HG02763 (cell line): Measurements from ENCODE around the gene ACSL5.

Experiments used
- ATAC-seq: cut with Tn5 transposase; IDR thresholded peaks from one replicate; pipeline ENCODE4 v1.9.1; 2021; ENCODE audit warnings: mild to moderate bottlenecking, moderate library complexity; ENCODE audit not compliant: unreplicated experiment

Gene ACSL5, protein sequence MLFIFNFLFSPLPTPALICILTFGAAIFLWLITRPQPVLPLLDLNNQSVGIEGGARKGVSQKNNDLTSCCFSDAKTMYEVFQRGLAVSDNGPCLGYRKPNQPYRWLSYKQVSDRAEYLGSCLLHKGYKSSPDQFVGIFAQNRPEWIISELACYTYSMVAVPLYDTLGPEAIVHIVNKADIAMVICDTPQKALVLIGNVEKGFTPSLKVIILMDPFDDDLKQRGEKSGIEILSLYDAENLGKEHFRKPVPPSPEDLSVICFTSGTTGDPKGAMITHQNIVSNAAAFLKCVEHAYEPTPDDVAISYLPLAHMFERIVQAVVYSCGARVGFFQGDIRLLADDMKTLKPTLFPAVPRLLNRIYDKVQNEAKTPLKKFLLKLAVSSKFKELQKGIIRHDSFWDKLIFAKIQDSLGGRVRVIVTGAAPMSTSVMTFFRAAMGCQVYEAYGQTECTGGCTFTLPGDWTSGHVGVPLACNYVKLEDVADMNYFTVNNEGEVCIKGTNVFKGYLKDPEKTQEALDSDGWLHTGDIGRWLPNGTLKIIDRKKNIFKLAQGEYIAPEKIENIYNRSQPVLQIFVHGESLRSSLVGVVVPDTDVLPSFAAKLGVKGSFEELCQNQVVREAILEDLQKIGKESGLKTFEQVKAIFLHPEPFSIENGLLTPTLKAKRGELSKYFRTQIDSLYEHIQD

DNA sequence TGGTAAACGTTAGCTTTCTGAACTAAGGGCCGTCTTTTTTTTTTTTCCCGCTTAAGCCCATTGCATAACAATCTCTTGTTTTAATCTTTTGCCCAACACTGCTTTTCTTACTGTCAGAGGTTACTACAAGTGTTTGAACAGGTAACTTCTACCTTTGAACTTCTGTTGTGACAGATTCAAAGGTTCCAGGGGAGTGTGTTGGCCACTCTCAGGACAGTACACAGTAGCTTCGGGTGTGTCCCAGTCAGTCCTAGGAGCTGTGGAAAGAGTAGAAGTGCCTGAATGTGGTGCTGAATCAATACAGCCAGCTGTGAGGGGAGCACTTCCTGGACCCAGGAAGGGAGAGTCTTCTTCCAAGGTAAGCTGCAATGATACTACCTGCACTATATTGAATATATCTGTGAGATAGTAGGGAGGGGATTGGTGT, at the start of gene ACSL5:
Gene ACSL5, plus strand, starts transcription at position 205 of the 427 bp plus-strand sequence. CDS start 20,831 bp downstream, outside the sequence.
- no peak for ATAC-seq

DNA sequence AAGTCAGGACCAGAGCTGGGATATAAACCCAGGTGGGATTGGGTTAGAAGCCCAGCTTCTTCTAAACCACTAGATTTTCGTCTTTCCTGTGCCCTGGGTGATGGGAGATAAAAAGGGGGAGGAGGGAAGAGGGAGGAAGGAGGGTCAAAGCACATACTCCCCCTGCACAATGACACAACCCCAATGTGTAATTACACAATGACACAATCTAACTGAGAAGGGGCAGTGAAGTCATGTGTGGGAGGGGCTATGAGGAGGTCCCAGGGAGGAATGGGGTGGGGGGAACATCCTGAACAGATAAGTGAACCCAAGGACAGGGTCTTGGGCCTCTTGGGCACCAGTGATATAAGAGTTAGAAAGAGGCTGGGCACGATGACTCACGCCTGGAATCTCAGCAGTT, 46.2 kb upstream of the ACSL5 start:
- no peak for ATAC-seq

GRCh38 chr10:112330162-112330561, 43.8 kb upstream of the ACSL5 start:
- no peak for ATAC-seq

GRCh38 chr10:112330607-112331160, 43.2 kb upstream of the ACSL5 start:
- no peak for ATAC-seq

- ATAC-seq: no peak
Measured at GRCh38 chr10:112332022-112332421, 41.9 kb upstream of the ACSL5 start.

GRCh38 chr10:112332509-112333228, 41.2 kb upstream of the ACSL5 start:
- no peak for ATAC-seq

GRCh38 chr10:112333452-112333851, 40.5 kb upstream of the ACSL5 start:
- ATAC-seq: no peak

DNA sequence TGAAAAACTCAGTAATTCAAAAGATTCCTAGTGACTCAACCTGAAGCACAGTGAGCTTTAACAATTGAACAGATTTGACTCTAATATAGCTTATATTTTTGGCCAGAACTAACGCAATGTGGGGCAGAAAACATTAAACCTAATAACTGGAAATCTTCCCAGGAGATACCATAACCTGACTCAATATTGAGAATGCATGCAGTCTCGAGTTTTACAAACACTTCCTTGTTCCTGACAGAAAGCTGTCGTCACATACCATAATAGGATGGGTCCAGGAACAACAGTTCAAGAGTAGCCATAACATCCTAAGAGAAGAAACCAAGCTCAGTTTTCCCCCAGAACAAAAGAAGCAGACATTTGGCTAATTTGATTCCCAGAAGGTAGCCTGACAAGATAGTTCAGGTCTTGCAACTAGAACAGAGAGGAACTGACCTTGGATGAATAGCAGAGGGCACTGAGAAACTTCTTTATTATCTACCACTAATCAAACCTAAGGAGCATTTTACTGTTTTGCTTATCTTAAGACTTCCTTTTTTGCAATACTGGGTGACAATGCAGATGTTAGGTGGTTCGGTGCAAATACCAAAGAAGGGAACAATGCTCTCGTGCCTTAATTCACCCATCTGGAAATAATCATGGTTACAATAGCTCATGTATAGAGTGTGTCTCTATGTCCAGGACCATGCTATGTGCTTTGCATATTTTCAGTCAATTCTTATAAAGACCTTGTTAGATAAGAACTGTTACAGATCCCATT, 38.6 kb upstream of the ACSL5 start:
- ATAC-seq: no peak

- ATAC-seq: no peak
Measured at GRCh38 chr10:112335868-112336265, 38.0 kb upstream of the ACSL5 start.

- ATAC-seq: no peak
Measured at GRCh38 chr10:112336556-112337201, 37.2 kb upstream of the ACSL5 start.

DNA sequence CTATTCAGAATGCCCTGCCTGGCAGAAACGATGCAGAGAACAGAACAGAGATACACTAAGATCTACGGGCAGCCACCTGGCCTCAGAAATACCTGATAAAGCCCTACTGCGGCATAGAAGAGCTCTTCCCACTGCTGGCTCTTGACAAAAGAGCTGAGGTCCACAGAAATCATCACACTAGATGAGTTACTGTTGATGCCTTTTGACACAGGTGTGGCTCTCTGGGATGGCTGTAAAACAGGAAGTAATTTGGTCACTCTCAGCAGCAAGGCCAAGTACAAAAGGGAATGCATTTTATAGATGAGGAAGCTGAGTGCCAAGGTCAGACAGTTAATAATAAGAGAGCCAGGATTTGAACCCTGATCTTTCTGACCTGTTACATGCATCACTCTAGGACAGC, 35.0 kb upstream of the ACSL5 start:
- ATAC-seq: no peak

DNA sequence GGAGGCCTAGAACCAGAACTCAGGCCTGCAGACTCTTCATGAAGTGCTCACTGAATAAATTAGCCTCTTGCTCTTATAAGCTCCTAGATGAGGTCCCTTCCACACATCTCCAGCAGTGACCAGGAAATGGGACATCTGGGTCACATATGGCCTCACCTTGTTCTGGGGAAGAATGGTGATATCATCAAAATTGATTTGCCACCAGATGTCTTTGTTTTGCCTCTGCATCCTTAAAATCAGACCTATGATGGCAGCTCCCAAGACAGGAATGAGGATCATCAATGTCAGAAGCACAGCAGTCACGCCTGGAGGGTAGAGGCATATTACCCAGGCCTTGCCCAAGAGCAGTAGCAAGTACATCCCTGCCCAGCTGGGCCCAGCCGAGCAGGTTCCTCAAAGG, 33.3 kb upstream of the ACSL5 start:
- ATAC-seq: no peak

- no peak for ATAC-seq
Measured at GRCh38 chr10:112343056-112343806, 30.7 kb upstream of the ACSL5 start.

DNA sequence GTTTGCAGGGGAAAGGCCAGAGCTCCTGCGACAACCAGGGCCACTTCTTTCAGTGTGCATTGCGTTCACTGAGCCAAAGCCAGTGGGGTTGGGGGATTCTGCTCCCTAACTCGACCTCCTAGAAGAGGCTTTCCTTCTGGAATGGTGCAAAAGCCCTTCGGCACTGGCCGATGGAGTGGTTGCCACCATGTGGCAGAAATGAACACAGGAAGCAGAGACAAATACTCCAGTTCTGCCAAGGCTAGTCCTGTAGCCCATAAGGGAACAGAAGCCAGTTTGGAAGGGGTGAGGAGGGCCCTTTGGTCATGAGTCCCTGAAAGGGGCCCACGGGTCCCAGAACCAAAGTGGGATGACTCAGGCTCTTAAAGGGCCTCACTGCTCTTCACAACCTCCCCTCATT, 29.7 kb upstream of the ACSL5 start:
- no peak for ATAC-seq

DNA sequence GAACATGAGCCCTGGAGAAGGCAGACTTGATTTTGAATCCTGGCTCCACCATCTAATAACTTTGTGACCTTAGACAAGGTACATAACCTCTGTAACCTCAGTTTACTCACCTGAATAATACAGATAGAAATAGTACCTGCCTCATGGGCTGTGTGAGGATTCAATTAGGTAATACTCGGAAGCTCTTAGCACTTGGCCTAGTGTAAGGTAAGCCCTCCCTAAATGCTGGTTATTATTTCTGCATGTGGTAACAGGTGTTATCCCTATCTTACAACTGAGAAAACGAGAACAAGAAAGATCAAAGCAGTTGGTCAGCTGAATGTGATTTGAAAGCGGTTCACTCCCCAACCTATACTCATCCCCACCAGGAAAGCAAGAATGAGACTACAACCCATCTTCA, 28.7 kb upstream of the ACSL5 start:
- ATAC-seq: no peak

- ATAC-seq: no peak
Measured at GRCh38 chr10:112345743-112346142, 28.2 kb upstream of the ACSL5 start.

- no peak for ATAC-seq
Measured at GRCh38 chr10:112346774-112347173, 27.1 kb upstream of the ACSL5 start.

GRCh38 chr10:112347709-112348671, 25.9 kb upstream of the ACSL5 start:
- ATAC-seq: no peak
